Loucy (cell line): ENCODE measurements around the gene NEDD4L.

Experiments
- H2AFZ ChIP-seq: fragments of 200-600 bp; sonication (generic); 2 replicates; pipeline ENCODE4 v1.6.0; 2016; ENCODE audit warnings: antibody characterized with exemption, mild to moderate bottlenecking, low read length, moderate library complexity
- H3F3A ChIP-seq: fragments of 200-600 bp; 2 replicates; pipeline ENCODE4 v1.6.0; 2016; ENCODE audit warnings: antibody characterized with exemption, low read depth, mild to moderate bottlenecking
- H3K27me3 ChIP-seq: fragments of 200-600 bp; sonication (generic); 2 replicates; pipeline ENCODE4 v1.6.1; 2014; ENCODE audit warnings: low read length, mild to moderate bottlenecking; ENCODE audit not compliant: insufficient read depth, poor library complexity, severe bottlenecking
- H3K36me3 ChIP-seq: fragments of 200-600 bp; sonication (generic); 2 replicates; pipeline ENCODE4 v1.6.1; 2016; ENCODE audit warnings: low read length; ENCODE audit not compliant: insufficient read depth
- H3K4me1 ChIP-seq: fragments of 200-600 bp; sonication (generic); 2 replicates; pipeline ENCODE4 v1.5.1; 2014; ENCODE audit warnings: low read length, mild to moderate bottlenecking; ENCODE audit not compliant: insufficient read depth, poor library complexity, severe bottlenecking
- H3K4me2 ChIP-seq: fragments of 200-600 bp; sonication (generic); 2 replicates; pipeline ENCODE4 v1.6.0; 2014; ENCODE audit warnings: antibody characterized with exemption, low read length, low read depth, mild to moderate bottlenecking; ENCODE audit not compliant: poor library complexity, severe bottlenecking
- H3K4me3 ChIP-seq: fragments of 200-600 bp; sonication (generic); 2 replicates; pipeline ENCODE4 v1.5.1; 2014; ENCODE audit warnings: low read length, mild to moderate bottlenecking, mixed read lengths; ENCODE audit not compliant: poor library complexity, severe bottlenecking
- H3K79me2 ChIP-seq: fragments of 200-600 bp; sonication (generic); 2 replicates; pipeline ENCODE4 v1.6.1; 2014; ENCODE audit warnings: low read length; ENCODE audit not compliant: insufficient read depth
- H3K9ac ChIP-seq: fragments of 200-600 bp; sonication (generic); 2 replicates; pipeline ENCODE4 v1.6.0; 2014; ENCODE audit warnings: mild to moderate bottlenecking, low read depth, low read length, moderate library complexity; ENCODE audit not compliant: poor library complexity, severe bottlenecking
- H3K9me2 ChIP-seq: fragments of 200-600 bp; sonication (generic); replicated peaks from 2 replicates; pipeline ENCODE4 v1.6.1; 2016; ENCODE audit warnings: low read depth, low read length, mixed read lengths
- H3K9me3 ChIP-seq: fragments of 200-600 bp; sonication (generic); 2 replicates; pipeline ENCODE4 v1.6.1; 2014; ENCODE audit warnings: mild to moderate bottlenecking, antibody characterized with exemption, low read length, low read depth; ENCODE audit not compliant: insufficient read depth
- H4K20me1 ChIP-seq: fragments of 200-600 bp; sonication (generic); 2 replicates; pipeline ENCODE4 v1.6.0; 2014; ENCODE audit warnings: antibody characterized with exemption, low read length, mild to moderate bottlenecking; ENCODE audit not compliant: insufficient read depth, poor library complexity, severe bottlenecking
- CTCF ChIP-seq: fragments of 200-600 bp; sonication (generic); conservative IDR thresholded peaks from 2 replicates; pipeline ENCODE4 v1.5.1; 2014; ENCODE audit warnings: mild to moderate bottlenecking, antibody characterized with exemption, low read length
- EZH2phosphoT487 ChIP-seq: fragments of 200-600 bp; IDR thresholded peaks from 2 replicates; pipeline ENCODE4 v1.6.1; 2018; ENCODE audit warnings: antibody characterized with exemption, mild to moderate bottlenecking, moderate library complexity, borderline replicate concordance

NEDD4L gene

DNA sequence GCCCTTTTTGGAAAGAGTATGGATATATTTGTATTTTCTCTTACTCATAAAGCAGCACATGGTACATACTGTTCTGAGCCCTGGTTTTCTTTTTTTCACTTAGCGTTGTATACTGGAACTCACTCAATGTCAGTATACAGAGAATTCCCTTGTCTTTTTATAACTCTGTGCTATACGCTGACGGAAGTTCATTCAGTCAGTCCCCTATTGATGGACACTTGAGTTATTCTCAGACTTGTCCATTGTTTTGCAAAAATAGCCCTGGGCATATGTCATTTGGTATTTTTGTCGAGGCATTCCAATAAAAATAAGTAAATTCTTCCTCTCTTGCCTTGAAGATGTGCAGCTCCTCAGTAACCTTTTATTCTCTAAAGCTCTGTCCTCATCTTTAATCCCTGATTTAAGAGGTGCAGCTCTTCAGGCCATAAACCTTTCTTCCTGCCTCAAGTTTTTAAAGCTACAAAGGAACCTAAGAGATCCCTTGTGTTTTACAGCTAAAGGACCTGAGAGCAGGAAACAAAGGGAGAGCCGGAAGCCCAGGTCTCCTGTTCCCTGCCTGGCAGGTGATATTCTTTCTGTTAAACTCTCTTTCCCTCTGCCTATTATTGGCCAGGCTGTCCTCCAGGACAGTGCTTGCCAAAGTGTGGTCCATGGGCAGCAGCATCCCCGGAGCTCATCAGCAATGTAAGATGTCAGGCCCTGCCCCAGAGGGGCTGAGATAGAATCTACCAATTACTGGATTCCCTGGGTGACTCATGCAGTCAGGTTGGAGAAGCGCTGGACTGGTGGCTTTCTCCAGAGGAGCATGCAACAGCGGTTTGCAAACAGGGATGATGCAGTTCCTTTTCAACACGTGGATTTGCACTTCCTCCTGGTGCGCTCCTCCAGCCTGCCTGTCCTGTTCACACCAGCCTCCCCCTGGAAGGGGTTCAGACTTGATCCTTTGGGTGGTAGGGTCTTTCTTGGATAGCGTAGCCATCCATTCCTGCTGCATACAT lies 158.0 kb downstream of the NEDD4L start:
- Histone ChIP-seq H3K4me3 (no peak overlapping the region), H3K9me3 (no peaks in the 10 kb centered on the region), H3F3A (no peaks in the 10 kb centered on the region), H3K79me2 (no peaks in the 10 kb centered on the region), H3K4me2 (no peak overlapping the region), H3K9me2 (no peaks in the 10 kb centered on the region), H2AFZ (no peak overlapping the region), H3K27me3 (no peaks in the 10 kb centered on the region), H3K9ac (no peak overlapping the region), H3K36me3 (no peaks in the 10 kb centered on the region), H3K4me1 (no peaks in the 10 kb centered on the region), H4K20me1 (no peaks in the 10 kb centered on the region)
- TF ChIP-seq EZH2phosphoT487 (no peak), CTCF (no peak)

GRCh38 chr18:58204776-58205442 lies 160.9 kb downstream of the NEDD4L start:
- no peaks in the 10 kb centered on the region for H3K36me3 ChIP-seq
- no peaks in the 10 kb centered on the region for H3K4me1 ChIP-seq
- H3K9ac ChIP-seq: no peak overlapping the region
- no peak overlapping the region for H2AFZ ChIP-seq
- H3K79me2 ChIP-seq: no peaks in the 10 kb centered on the region
- no peaks in the 10 kb centered on the region for H3K9me3 ChIP-seq
- no peak overlapping the region for H3K4me3 ChIP-seq
- H3K9me2 ChIP-seq: no peaks in the 10 kb centered on the region
- H4K20me1 ChIP-seq: no peaks in the 10 kb centered on the region
- TF ChIP-seq EZH2phosphoT487 (no peak), CTCF (no peak)
- no peaks in the 10 kb centered on the region for H3F3A ChIP-seq
- H3K27me3 ChIP-seq: no peaks in the 10 kb centered on the region
- no peak overlapping the region for H3K4me2 ChIP-seq

- Histone ChIP-seq H3K9me2 (no peaks in the 10 kb centered on the region), H3K27me3 (no peaks in the 10 kb centered on the region), H3K4me1 (no peaks in the 10 kb centered on the region), H3K79me2 (no peaks in the 10 kb centered on the region), H3K36me3 (no peaks in the 10 kb centered on the region), H4K20me1 (no peaks in the 10 kb centered on the region), H3K9me3 (no peaks in the 10 kb centered on the region), H3K4me2 (no peak overlapping the region), H3F3A (no peaks in the 10 kb centered on the region), H3K9ac (no peak overlapping the region), H2AFZ (no peak overlapping the region), H3K4me3 (no peak overlapping the region)
- TF ChIP-seq EZH2phosphoT487 (no peak), CTCF (no peak)
These were observed 161.6 kb downstream of the NEDD4L start for GRCh38 chr18:58205443-58206160.
